ENCODE results near the gene GMPR2.

GMPR2 gene

DNA sequence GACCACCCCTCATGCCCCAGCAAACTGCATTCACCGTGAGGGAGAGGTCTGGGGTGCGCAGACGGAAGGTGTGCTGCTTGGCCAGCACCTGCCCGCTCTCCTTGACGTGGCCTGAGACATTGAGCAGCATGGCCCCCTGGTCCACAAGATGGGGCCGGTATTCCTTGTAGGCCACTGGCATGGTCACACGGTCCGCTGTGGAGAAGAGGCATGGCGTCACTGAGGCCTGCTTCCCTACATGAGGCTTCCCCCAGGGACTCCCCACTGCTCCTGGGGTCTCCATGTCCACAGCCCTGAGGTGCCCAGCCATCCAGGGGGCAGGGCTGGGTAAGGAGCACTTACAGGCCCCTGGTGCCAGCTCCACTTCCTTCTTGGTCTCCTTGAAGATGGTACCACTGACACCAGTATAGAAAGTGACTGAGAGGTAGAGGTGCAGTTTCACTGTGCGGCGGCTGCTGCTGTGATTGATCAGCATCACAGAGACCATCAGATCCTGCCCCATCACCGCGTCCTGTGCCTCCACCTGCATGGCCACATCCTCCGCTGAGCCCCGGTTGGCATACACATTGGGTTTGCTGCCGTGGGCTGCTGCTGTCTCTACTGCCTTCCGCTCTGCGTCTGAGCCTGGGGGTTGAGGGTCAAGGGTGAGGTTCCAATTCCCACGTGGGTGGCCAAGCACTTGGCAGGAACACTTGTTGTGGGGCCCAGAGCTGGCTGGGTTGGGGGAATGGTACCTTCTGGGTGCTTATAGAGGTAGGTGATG lies 22.1 kb downstream of the GMPR2 start:
- DNase-seq, result no peak

GRCh38 chr14:24255438-24255837 lies 22.7 kb downstream of the GMPR2 start:
- DNase-seq, result no peak

- no peak for DNase-seq
These were observed 23.4 kb downstream of the GMPR2 start for GRCh38 chr14:24255931-24256711.

DNA sequence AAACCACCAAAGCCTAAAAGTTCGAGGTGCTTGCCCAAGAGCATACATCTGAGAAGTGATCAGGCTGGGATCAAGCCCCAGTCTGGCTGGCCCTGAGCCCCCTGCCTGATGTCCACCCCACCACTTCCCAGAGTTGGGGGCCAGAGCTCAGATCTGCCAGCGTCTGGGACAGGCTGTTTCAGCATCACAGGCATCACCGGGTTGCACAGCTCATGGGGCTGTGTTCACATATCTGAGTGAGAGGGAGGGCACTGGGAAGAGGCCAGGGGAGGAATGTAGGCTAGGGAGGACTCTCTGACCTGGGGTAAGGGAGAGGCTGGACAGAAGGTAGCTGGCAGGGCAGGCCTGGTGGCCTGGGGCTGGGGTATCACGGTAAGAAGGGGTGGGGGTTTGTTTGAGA lies 24.2 kb downstream of the GMPR2 start:
- DNase-seq, result no peak

DNA sequence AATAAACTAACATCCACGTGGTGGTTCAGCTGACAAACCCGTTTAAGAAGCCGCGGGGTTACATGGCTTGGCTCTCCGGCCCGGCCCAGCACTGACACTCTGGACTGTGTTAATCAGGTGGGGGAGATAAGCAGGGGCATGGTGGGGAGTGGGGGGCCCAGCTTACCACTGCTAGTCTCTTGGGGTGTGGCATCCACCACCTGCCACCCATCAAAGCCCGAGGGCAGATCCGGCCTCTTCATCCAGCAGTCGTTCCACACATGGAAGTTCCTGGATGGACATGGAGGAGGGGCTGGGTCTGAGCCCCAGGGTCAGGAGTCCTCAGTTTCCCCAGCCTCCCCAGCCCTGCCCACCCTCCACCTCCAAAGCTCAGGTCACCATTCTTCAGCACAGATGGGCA lies 25.4 kb downstream of the GMPR2 start:
- DNase-seq, result no peak

DNA sequence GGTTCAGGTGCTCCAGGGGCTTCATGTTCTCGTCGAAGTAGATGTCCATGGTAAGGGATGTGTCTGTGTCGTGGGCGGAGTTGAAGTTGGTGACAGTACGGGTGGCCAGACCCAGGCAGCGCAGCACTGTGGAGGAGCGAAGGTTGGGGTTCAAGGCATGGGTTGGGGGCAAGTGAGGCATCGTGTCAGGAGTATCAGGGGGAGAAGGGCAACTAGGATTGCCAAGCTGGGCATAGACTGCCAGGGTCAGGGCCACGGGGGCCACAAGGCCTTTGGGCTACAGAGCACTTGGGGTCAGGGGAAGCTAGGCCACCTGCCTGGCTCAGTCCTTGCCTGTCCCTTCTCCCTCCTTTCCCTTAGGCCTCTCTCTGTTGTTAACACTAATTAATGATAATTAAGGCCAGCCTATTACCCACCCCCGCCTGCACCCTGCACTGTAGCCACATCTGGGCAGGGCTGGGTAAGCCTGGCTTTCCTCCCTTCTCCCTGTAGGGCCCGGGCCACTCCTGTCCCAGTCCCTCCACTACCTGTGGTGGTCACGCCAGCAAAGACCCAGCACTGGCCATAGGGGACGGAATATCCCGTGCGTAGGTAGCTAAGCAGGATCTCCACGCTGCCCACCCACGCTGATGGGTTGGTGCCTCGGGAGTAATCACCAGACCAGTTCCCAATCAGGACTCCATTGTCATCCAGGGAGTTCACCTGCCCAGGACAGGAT lies 26.0 kb downstream of the GMPR2 start:
- DNase-seq, result no peak

DNA sequence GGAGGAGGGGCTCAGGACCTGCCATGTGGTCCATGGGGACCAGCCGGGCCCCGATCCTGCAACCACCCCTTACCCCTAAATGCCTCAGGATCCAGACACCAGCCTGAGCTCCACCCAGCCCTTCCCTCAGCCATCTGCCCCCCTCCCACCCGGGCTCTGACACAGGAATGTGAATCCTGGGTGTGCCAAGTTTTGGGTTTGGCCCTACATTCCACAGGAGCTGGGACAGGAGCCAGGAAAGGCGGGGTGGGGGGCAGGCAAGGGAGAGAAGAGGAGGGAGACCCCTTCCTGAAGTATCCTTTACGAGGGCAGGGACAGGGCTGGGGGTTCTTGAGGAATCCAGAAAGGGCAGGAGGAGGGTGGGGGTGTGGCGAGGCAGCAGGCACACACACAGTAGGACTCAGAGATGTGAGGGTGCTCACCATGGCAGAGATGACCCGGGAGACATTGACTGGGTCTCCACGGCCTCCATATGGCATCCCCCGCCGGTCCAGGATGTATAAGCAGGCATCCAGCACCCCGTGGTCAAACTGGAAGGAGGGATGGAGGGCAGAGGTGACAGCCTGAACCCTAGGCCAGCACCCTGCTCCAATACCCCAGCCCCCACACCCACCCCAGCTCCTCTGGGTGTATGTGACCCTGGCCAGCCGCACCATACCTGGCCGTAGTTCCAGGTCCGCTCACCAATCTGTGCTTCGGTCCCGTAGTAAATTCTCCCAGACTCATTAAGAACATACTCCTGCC lies 26.7 kb downstream of the GMPR2 start:
- DNase-seq, result no peak

- no peak for DNase-seq
These were observed 27.5 kb downstream of the GMPR2 start for GRCh38 chr14:24260026-24260779.

GRCh38 chr14:24260780-24261157 lies 28.0 kb downstream of the GMPR2 start:
- no peak for DNase-seq

DNA sequence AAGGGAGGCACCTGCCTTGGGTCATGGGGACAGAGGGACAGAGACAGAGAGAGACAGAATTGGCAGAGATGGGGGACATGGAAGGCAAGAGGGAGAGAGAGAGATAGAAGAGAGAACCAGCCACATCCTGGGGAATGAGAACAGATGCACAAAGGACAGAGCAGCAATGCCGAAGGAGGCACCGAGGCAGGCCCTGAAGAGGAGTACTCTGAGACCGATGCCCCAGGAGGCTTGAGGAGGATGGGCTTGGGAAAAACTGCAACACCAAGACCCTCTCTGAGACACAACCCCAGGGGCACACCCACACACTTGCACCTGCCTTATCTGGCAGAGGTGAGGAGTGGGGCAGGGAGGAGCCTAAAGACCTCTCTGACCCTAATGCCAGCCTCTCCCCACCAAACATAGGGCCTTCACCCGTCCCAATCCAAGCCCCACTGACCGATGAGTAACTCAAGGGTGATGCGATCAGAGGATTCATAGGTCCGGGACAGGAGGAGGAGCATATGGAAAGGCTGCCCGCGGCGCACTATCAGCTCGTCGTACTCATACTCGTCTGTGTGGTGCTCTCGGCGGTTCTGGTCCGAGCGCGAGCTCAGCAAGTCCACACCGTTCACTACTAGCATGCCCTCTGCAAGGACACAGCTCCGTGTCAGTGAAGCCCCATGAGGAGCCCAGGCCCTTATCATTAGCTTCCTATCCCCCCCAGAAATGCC lies 28.7 kb downstream of the GMPR2 start:
- DNase-seq, result no peak

GRCh38 chr14:24261969-24262327 lies 29.2 kb downstream of the GMPR2 start:
- DNase-seq, result no peak

DNA sequence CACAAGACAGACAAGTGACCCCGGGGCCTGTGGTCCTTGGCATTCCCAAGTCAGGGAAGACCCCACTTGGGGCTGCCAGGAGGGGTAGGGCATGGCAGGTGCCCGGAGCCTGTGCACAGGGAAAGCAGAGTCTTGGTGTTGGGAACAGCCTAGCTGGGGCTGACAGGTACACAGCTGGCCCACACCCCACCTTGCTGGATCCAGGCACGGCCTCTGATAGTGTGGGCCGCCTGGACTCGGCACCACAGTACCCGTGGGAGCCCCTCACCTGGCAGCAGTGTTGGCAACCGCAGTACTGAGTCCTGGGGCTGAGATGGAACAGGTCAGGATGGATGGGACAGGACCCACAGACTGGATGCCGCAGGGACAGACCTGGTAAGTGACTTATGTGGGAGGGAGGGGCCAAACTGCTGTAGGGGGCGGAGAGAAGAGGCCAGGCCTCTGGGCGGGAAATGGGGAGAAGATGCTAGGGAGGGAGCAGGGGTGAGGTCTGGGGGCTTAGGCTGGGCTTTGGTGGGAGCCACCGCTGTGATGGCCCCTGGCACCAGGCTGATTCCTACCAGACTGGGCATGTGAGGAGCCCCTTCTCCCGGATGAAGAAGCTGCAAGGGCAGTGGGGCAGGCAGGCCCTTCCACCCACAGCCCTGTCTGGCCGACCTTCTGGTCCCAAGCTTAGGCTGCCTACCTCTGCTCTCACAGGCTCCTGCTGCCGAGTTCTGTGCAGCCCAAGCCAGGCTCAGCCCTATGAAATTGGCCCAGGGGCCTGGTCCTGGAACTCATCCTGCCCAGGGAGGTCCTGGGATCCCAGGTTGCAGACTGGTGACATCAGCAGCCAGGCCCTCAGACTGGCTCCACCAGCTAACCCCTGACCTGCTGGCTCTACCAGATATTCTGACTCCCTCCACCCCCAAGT lies 30.3 kb downstream of the GMPR2 start, which contains the start of gene TGM1:
TGM1 (minus strand) TSS at position 357 of the 913 bp plus-strand sequence. CDS start 825 bp downstream, outside the sequence.
- DNase-seq, result no peak

GRCh38 chr14:24263848-24264247 lies 31.1 kb downstream of the GMPR2 start:
- DNase-seq, result no peak

GRCh38 chr14:24264298-24264697 lies 31.6 kb downstream of the GMPR2 start:
- DNase-seq, result no peak

GRCh38 chr14:24266344-24267244 lies 33.9 kb downstream of the GMPR2 start:
- no peak for DNase-seq

DNA sequence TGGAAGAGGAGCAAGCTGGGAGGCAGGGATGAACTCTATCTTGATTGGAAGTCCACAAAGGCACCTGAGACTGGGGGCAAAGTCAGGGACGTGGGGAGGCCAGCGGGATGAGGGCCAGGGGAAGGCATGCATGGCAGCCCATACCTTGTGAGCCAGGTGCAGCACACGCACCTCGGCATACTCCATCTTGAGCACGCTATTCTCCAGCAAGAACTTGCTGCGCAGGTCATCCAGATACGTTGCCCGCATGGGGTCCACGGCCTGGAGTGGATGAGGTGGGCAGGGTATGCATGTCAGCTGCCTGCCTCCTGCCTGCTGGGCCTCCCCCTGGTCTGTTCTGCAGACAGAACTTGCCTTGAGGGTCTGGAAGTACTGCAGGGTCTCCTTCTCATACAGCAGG lies 34.8 kb downstream of the GMPR2 start:
- no peak for DNase-seq

GRCh38 chr14:24268225-24268624 lies 35.5 kb downstream of the GMPR2 start:
- DNase-seq, result no peak

DNA sequence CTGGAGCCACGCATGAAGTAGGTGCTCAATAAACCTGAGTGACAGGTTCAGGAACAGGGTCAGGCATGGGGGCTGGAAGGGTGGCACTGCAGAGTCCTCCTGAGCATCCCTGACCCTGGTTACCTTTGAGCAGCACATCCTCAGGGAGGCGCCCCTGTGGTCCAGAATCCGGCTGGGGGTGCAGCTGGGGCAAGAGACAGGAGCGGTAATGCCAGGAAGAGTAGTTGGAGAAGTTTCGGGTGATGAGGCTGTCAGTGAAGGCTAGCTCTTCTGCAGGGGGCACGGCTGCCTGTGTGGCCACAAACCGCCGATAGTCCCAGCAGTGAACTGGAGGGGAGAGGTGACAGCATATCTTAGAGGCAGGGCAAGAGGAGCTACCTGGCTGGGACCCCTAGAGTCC lies 36.6 kb downstream of the GMPR2 start:
- DNase-seq, result no peak

GRCh38 chr14:24269910-24270536 lies 37.3 kb downstream of the GMPR2 start:
- no peak for DNase-seq

Measured in DMS53 (cell line).